ENCODE data around the gene TLE7.

DNA sequence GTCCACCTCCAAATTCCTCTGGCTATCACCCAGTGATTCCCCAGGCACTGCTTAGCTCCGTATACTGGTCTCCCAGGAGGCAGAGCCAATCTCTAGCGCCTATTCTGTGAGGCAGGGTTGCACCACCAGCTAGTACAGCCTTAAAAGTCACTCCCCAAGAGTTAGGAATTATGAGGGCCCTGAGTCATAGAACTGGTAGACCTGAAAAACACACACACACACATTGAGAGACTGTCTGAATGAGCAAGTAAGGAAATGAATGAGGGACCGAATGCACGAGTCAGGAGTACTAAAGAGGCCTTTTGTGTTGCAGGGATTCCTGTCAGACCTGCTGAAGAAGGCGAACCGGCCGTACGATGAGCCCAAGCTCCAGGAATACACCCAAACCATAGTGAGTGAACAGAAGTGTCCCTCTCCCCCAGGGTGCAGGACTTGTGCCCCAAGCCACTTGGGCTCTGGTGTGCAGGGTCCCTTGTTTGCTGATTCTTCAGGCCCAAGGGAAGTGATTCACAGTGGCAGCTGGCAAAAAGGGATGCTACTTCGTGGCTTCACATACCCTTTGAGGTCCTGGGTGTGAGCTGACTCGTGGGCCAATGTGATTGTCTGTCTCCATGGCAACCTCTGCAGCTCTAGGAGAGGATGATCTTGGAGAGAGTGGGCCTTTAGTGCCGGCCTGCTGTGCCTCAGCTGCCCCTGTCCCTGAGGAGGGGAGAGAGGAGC, 58.6 kb downstream of the TLE7 start:
- TF ChIP-seq, protein P1, sequence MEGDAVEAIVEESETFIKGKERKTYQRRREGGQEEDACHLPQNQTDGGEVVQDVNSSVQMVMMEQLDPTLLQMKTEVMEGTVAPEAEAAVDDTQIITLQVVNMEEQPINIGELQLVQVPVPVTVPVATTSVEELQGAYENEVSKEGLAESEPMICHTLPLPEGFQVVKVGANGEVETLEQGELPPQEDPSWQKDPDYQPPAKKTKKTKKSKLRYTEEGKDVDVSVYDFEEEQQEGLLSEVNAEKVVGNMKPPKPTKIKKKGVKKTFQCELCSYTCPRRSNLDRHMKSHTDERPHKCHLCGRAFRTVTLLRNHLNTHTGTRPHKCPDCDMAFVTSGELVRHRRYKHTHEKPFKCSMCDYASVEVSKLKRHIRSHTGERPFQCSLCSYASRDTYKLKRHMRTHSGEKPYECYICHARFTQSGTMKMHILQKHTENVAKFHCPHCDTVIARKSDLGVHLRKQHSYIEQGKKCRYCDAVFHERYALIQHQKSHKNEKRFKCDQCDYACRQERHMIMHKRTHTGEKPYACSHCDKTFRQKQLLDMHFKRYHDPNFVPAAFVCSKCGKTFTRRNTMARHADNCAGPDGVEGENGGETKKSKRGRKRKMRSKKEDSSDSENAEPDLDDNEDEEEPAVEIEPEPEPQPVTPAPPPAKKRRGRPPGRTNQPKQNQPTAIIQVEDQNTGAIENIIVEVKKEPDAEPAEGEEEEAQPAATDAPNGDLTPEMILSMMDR (conservative IDR thresholded peaks at IDR 0.05; ENCODE audit: low read length): no peak
- TF ChIP-seq EZH2phosphoT487 (IDR thresholded peaks at IDR 0.05; ENCODE audit: borderline replicate concordance, low read depth, low read length): no peak

Measured in OCI-LY7 (cell line).